Muscle of arm (tissue), 14 donors: ENCODE measurements around the gene DPP7. TPM values are rescaled to one million over a fixed set of nuclear protein-coding genes. Genes with fewer than 3 reads are reported as not detected.

Source experiments
- DNase-seq: peaks from one replicate; pipeline ENCODE4 v3.0.0-alpha.2; 2013
- long read RNA-seq, 11 donors: transcript quantifications; one replicate each; lab custom pipeline, GENCODE V29; 2026
- polyA plus RNA-seq, 12 donors: library from polyadenylated mRNA; unstranded; fragments of 120-200 nt; gene quantifications; one replicate each; pipeline ENCODE4 v1.2.1, GENCODE V29; 2013; ENCODE audit not compliant: insufficient read length in 12 of 12

Gene DPP7
- 10 to 100 TPM in 11 of 12 donors, not detected in 1; 16.7 to 86.0 (median 23.7) TPM for polyA plus RNA-seq
- long read RNA-seq, donor 1, transcript DPP7-201 (13 exons, 1,590 nt): major isoform, 10 of 17 reads
- long read RNA-seq, donor 1, partial matches to known transcripts: 5 of 17 reads
- long read RNA-seq, donor 1, other reads (novel, unspliced or antisense): 0 of 17 reads
- long read RNA-seq, donor 2, partial matches to known transcripts: 0 of 5 reads
- long read RNA-seq, donor 2, other reads (novel, unspliced or antisense): 0 of 5 reads
- long read RNA-seq, donor 3, partial matches to known transcripts: 0 of 2 reads
- long read RNA-seq, donor 3, other reads (novel, unspliced or antisense): 0 of 2 reads
- long read RNA-seq, donor 4, partial matches to known transcripts: 0 of 2 reads
- long read RNA-seq, donor 4, other reads (novel, unspliced or antisense): 0 of 2 reads
- long read RNA-seq, donor 5: 0 reads
- long read RNA-seq, donor 6, partial matches to known transcripts: 0 of 4 reads
- long read RNA-seq, donor 6, other reads (novel, unspliced or antisense): 0 of 4 reads
- long read RNA-seq, donor 7, partial matches to known transcripts: 0 of 3 reads
- long read RNA-seq, donor 7, other reads (novel, unspliced or antisense): 0 of 3 reads
- long read RNA-seq, donor 8, partial matches to known transcripts: 0 of 3 reads
- long read RNA-seq, donor 8, other reads (novel, unspliced or antisense): 0 of 3 reads
- long read RNA-seq, donor 9, partial matches to known transcripts: 0 of 4 reads
- long read RNA-seq, donor 9, other reads (novel, unspliced or antisense): 0 of 4 reads
- long read RNA-seq, donor 10, partial matches to known transcripts: 0 of 2 reads
- long read RNA-seq, donor 10, other reads (novel, unspliced or antisense): 0 of 2 reads
- long read RNA-seq, donor 11, partial matches to known transcripts: 0 of 4 reads
- long read RNA-seq, donor 11, other reads (novel, unspliced or antisense): 0 of 4 reads

GRCh38 chr9:137114613-137115393 lies at the start of gene DPP7:
DPP7 (minus strand) TSS chr9:137114733; CDS start chr9:137114713, 20 bp downstream.
- DNase-seq: no peak

GRCh38 chr9:137163805-137164204 lies 49.3 kb upstream of the DPP7 start:
- DNase-seq: no peak

GRCh38 chr9:137163365-137163715 lies 48.8 kb upstream of the DPP7 start:
- no peak for DNase-seq

- no peak for DNase-seq
Observed at GRCh38 chr9:137162505-137163364, 48.2 kb upstream of the DPP7 start.

GRCh38 chr9:137161558-137162486 lies 47.3 kb upstream of the DPP7 start:
- DNase-seq: no peak

GRCh38 chr9:137160716-137161557 lies 46.4 kb upstream of the DPP7 start:
- DNase-seq: no peak

GRCh38 chr9:137160054-137160425 lies 45.5 kb upstream of the DPP7 start:
- DNase-seq: no peak

- no peak for DNase-seq
Observed at GRCh38 chr9:137159105-137160053, 44.8 kb upstream of the DPP7 start.

GRCh38 chr9:137158625-137159024 lies 44.1 kb upstream of the DPP7 start:
- no peak for DNase-seq

- DNase-seq: no peak
Observed at GRCh38 chr9:137157618-137158415, 43.3 kb upstream of the DPP7 start.

GRCh38 chr9:137156567-137157375 lies 42.2 kb upstream of the DPP7 start:
- DNase-seq: no peak

- no peak for DNase-seq
Observed at GRCh38 chr9:137152844-137153405, 38.4 kb upstream of the DPP7 start.

GRCh38 chr9:137150617-137151457 lies 36.3 kb upstream of the DPP7 start:
- DNase-seq: no peak

- no peak for DNase-seq
Observed at GRCh38 chr9:137149942-137150616, 35.5 kb upstream of the DPP7 start.
